Mammary epithelial cell (primary cell): Measurements from ENCODE around the gene GSTA5.
A peak's percentile ranks its signal among the peaks of the same experiment; 100 is the strongest.

Source experiments
- EZH2 ChIP-seq: IDR thresholded peaks from 2 replicates; pipeline ENCODE4 v1.6.1; 2012; ENCODE audit warnings: low read length, inconsistent platforms, borderline replicate concordance
- TF ChIP-seq, protein P1 (sequence below), 2 donors: IDR thresholded peaks in 1 of 2; conservative IDR thresholded peaks in 1 of 2; 2 replicates each; pipeline ENCODE4 v1.5.1; 2011 to 2012; ENCODE audit warnings: inconsistent platforms in 2 of 2, low read length in 2 of 2, mild to moderate bottlenecking in 2 of 2, control low read depth in 1 of 2, low read depth in 1 of 2; ENCODE audit not compliant: insufficient read depth in 1 of 2; ENCODE audit errors: extremely low read depth in 1 of 2

DNA sequence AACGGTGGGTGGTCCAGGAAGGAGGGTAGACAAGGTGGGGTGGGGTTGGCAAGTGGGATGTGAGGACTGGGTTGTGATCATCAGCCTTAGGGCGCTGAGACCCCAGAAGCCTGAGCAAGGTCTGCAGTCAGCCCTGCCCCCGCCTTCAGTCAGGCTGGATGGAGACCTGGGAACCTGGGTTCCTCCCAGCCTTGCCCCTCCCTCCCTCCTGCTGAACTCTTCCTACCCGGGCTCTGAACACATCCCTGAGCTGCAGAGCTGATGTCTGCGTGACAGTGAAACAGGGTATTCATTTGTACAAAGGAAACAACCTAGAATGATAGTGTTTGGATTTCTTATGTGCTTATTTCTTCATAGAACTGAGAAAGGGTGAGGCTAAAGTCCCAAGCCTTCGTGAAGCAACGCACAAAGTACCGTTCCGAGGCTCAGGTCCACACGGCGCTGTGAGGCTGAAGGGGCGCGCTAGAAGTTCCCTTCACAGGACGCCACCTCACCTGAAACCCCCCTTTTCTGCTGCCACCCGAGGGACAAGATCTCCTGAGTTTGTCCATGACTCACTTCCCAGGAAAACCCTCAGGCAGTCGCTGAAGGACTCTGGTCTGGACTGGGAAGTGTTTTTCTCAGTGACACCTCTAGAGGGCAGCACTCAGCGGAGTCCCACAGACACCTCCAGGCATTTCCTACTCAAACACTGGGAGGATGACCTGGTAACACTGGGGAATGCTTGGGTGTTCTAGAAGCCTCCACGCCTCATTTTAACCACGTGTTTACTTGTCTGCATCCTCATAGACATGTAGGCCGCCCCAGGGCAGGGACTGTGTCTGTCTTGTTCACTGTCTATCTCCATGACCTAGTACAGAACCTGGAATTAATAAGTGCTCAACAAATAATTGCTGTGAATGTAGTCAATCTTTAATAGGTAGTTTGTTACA, 1.2 kb downstream of the GSTA5 start:
- TF ChIP-seq, protein P1, sequence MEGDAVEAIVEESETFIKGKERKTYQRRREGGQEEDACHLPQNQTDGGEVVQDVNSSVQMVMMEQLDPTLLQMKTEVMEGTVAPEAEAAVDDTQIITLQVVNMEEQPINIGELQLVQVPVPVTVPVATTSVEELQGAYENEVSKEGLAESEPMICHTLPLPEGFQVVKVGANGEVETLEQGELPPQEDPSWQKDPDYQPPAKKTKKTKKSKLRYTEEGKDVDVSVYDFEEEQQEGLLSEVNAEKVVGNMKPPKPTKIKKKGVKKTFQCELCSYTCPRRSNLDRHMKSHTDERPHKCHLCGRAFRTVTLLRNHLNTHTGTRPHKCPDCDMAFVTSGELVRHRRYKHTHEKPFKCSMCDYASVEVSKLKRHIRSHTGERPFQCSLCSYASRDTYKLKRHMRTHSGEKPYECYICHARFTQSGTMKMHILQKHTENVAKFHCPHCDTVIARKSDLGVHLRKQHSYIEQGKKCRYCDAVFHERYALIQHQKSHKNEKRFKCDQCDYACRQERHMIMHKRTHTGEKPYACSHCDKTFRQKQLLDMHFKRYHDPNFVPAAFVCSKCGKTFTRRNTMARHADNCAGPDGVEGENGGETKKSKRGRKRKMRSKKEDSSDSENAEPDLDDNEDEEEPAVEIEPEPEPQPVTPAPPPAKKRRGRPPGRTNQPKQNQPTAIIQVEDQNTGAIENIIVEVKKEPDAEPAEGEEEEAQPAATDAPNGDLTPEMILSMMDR (conservative IDR thresholded peaks at IDR 0.05 in 1 of 2, IDR thresholded peaks at IDR 0.05 in 1 of 2; ENCODE audit: extremely low read depth in 1 of 2, insufficient read depth in 1 of 2, low read depth in 1 of 2, low read length in 2 of 2) = peak; percentile 57 to 64
- no peak for TF ChIP-seq EZH2
